BLaER1 (cell line): ENCODE data around the gene EN2.

ENCODE experiments used
- H3K27ac ChIP-seq: shearing (Covaris generic); formaldehyde crosslinking; 2 replicates; pipeline ENCODE4 v1.8.1; 2022
- H3K27me3 ChIP-seq: shearing (Covaris generic); formaldehyde crosslinking; 2 replicates; pipeline ENCODE4 v1.8.1; 2022
- H3K36me3 ChIP-seq: shearing (Covaris generic); formaldehyde crosslinking; 2 replicates; pipeline ENCODE4 v1.8.1; 2022
- H3K4me1 ChIP-seq: shearing (Covaris generic); formaldehyde crosslinking; 2 replicates; pipeline ENCODE4 v1.8.1; 2022
- H3K4me2 ChIP-seq: shearing (Covaris generic); formaldehyde crosslinking; 2 replicates; pipeline ENCODE4 v1.8.1; 2022
- H3K4me3 ChIP-seq: shearing (Covaris generic); formaldehyde crosslinking; 2 replicates; pipeline ENCODE4 v1.8.1; 2022
- H3K9ac ChIP-seq: shearing (Covaris generic); formaldehyde crosslinking; 2 replicates; pipeline ENCODE4 v1.8.1; 2022
- H3K9me3 ChIP-seq: shearing (Covaris generic); formaldehyde crosslinking; 2 replicates; pipeline ENCODE4 v1.8.1; 2022
- H4K20me1 ChIP-seq: shearing (Covaris generic); formaldehyde crosslinking; 2 replicates; pipeline ENCODE4 v1.8.1; 2022
- Cebpa-rat ChIP-seq: shearing (Covaris generic); IDR thresholded peaks from 2 replicates; pipeline ENCODE4 v1.8.1; 2022

The EN2 gene

GRCh38 chr7:155454183-155455112 is 3.5 kb upstream of the EN2 start:
- no peaks in the 10 kb centered on the region for H3K4me1 ChIP-seq
- H3K27ac ChIP-seq: no peak overlapping the region
- TF ChIP-seq Cebpa-rat: no peak
- peaks cover 95% of the 10 kb centered on the region for H4K20me1 ChIP-seq
- no peak overlapping the region for H3K4me3 ChIP-seq
- H3K9me3 ChIP-seq: peaks cover 32% of the 10 kb centered on the region
- H3K4me2 ChIP-seq: no peak overlapping the region
- H3K36me3 ChIP-seq: no peaks in the 10 kb centered on the region
- H3K27me3 ChIP-seq: peaks cover 100% of the 10 kb centered on the region
- H3K9ac ChIP-seq: no peak overlapping the region

DNA sequence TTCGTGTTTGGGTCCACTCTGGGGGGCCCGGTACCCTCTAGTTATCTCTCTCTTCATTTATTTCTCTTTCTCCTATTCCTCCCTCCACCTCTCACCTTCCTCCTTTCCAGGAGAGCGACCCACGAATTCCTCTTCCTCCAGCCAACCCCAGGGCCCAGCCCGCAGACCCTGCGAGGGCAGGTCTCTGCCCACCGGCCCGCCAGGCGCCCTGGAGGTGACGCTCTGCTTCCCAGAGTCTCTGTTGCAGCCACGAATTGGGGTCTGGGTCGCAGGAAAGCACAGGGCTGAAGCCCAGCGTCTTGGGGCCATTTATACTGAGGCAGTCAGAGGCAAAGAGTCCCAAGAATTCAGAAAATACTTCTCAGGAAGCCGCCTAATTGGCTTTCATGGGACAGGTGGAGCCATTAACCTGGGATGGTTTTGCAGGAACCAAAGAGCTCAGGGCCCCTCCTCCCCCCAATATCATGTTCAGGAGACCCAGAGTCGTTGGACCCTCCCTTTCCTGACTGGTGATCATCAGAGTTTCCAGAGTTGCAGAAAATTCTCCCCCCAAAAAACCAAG is 2.7 kb upstream of the EN2 start:
- no peak for TF ChIP-seq Cebpa-rat
- Histone ChIP-seq H4K20me1 (peaks cover 95% of the 10 kb centered on the region), H3K4me1 (no peaks in the 10 kb centered on the region), H3K4me2 (no peak overlapping the region), H3K9ac (no peak overlapping the region), H3K27me3 (peaks cover 100% of the 10 kb centered on the region), H3K27ac (no peak overlapping the region), H3K36me3 (no peaks in the 10 kb centered on the region), H3K9me3 (peaks cover 38% of the 10 kb centered on the region), H3K4me3 (no peak overlapping the region)

- no peak overlapping the region for H3K27ac ChIP-seq
- H3K4me3 ChIP-seq: no peak overlapping the region
- H3K27me3 ChIP-seq: peaks cover 100% of the 10 kb centered on the region
- TF ChIP-seq Cebpa-rat: no peak
- peaks cover 95% of the 10 kb centered on the region for H4K20me1 ChIP-seq
- H3K4me1 ChIP-seq: no peaks in the 10 kb centered on the region
- H3K9ac ChIP-seq: no peak overlapping the region
- peaks cover 38% of the 10 kb centered on the region for H3K9me3 ChIP-seq
- no peak overlapping the region for H3K4me2 ChIP-seq
- H3K36me3 ChIP-seq: no peaks in the 10 kb centered on the region
These were observed 1.9 kb upstream of the EN2 start for GRCh38 chr7:155455776-155456737.

DNA sequence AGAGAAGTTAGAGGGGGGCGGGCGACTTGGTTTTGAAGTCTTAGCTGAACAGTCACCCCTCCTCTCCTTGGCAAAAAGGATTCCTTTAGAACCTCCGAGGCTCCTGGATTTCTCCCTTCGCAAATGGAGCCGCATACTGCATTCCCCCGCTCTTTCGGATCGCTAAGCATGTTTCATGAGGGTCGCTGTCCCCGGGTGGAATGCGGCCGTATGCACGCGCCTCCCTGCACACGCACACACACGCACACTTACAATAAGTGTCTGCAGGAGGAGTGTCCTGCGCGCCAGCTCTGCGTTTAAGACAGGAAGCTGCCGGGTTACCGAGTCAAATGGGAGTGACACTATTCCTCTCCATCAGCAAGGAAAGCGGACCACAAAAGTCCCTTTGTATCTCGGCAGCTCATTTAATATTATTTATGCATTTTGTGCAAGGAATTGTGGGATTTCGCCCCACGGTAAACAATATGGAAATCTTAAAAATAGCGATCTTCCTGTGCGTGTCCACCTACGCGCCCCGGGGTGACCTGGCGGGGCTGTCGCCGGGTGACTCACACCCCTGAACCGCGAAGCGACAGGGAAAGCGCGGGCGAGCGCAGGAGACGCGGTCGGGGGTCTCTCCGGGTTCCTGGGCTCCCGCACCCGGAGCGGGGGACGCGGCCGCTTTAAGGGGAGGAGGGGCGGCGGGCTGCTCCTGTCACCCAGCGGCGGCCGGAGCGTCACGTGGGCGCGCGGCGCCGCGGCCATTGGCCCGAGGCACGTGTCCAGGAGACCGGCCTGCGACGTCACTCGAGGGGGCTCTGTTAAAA is 988 bp upstream of the EN2 start:
- no peaks in the 10 kb centered on the region for H3K36me3 ChIP-seq
- no peaks in the 10 kb centered on the region for H3K4me1 ChIP-seq
- TF ChIP-seq Cebpa-rat: no peak
- H3K27ac ChIP-seq: no peak overlapping the region
- peaks cover 95% of the 10 kb centered on the region for H4K20me1 ChIP-seq
- H3K9ac ChIP-seq: no peak overlapping the region
- peaks cover 100% of the 10 kb centered on the region for H3K27me3 ChIP-seq
- peaks cover 38% of the 10 kb centered on the region for H3K9me3 ChIP-seq
- no peak overlapping the region for H3K4me2 ChIP-seq
- H3K4me3 ChIP-seq: peak overlapping the region; percentile 33; the same call in 1 of the 2 replicates

DNA sequence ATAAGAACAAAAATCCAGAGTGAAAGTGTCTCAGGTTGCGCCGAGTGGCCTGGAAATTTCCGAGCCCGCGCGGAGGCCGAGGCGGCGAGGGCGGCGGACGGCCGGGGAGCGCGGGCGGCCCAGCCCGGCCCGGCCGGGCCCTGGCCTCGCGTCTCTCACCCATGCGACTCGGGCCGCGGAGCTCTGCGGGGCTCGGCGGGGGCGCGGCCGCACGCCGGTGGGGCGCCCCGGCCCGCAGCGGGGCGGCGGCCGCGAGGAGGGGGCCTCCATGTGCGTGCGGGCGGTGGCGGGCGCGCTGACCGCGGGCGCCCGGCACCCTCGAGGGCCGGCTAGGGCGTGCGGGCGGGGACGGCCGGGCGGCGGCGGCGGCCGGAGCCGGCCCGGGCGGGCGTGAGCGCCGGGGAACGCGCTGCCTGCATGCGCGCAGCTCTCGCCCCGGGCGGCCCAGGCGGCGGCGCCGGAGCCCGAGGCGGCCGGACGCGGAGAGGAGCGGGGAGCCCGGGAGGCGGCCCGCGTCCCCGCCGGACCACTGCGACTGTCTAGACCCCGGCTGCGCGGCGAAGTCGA is 302 bp upstream of the EN2 start:
- peaks cover 100% of the 10 kb centered on the region for H3K27me3 ChIP-seq

GRCh38 chr7:155458878-155459699 is 1.2 kb downstream of the EN2 start:
- H3K27me3 ChIP-seq: peaks cover 100% of the 10 kb centered on the region
- TF ChIP-seq Cebpa-rat: no peak
- no peaks in the 10 kb centered on the region for H3K4me1 ChIP-seq
- H3K4me2 ChIP-seq: no peak overlapping the region
- H3K9ac ChIP-seq: no peak overlapping the region
- peaks cover 38% of the 10 kb centered on the region for H3K9me3 ChIP-seq
- H3K36me3 ChIP-seq: no peaks in the 10 kb centered on the region
- no peak overlapping the region for H3K4me3 ChIP-seq
- H4K20me1 ChIP-seq: peaks cover 96% of the 10 kb centered on the region
- no peak overlapping the region for H3K27ac ChIP-seq

More for the DNA sequence above, 302 bp upstream of the EN2 start:
- no peaks in the 10 kb centered on the region for H3K4me1 ChIP-seq
- peaks cover 95% of the 10 kb centered on the region for H4K20me1 ChIP-seq
- H3K4me2 ChIP-seq: no peak overlapping the region
- H3K9ac ChIP-seq: no peak overlapping the region
- no peaks in the 10 kb centered on the region for H3K36me3 ChIP-seq
- peaks cover 38% of the 10 kb centered on the region for H3K9me3 ChIP-seq
- TF ChIP-seq Cebpa-rat: no peak
- no peak overlapping the region for H3K27ac ChIP-seq
- peak overlapping the region; percentile 33; the same call in 1 of the 2 replicates for H3K4me3 ChIP-seq

DNA sequence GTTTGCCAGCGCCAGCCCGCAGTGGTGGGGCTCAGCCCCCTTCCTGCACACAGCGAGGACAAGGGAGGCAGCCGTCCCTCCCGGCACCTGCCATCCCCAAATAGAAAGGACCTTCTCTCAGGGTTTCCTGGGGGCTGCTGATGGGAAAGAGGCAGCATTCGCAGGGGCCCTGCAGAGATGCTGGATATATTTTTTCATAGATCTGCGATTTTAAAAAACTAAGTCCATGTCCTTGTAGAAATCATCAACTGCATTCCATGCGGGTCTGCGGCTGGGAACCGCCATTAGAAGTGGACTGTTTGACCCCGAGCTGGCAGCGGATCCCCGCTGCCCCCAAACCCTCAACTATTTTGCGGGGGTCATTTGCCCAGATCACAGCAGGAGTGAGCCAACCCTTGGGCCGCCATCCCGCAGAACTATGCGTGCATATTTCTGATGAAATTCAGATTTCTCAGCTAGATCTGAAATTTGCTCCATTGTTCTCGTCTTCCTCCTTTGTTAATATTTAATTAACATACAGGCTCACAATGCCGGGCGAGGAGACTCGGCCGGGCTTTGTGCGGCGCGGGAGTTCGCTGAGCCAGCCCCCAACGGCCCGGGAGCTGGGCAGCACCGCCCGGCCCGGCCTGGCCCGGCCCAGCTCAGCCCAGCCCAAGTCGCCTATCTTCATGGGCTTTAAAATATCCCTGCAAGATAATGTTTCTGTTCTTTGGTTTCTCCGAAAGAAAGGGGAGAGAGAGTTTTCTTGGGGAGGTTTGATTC is 2.0 kb downstream of the EN2 start:
- H3K4me2 ChIP-seq: no peak overlapping the region
- H3K4me1 ChIP-seq: no peaks in the 10 kb centered on the region
- H4K20me1 ChIP-seq: peaks cover 96% of the 10 kb centered on the region
- H3K27ac ChIP-seq: no peak overlapping the region
- H3K4me3 ChIP-seq: no peak overlapping the region
- H3K9ac ChIP-seq: no peak overlapping the region
- H3K27me3 ChIP-seq: peaks cover 100% of the 10 kb centered on the region
- H3K36me3 ChIP-seq: no peaks in the 10 kb centered on the region
- no peak for TF ChIP-seq Cebpa-rat
- peaks cover 34% of the 10 kb centered on the region for H3K9me3 ChIP-seq
